GM23338 (cell line): ENCODE data around the gene TMEM163.

Source experiments
- CTCF ChIP-seq, 2 experiments: fragments of 200-600 bp in 1 of 2; sonication (generic) in 1 of 2; conservative IDR thresholded peaks; 2 replicates each; pipeline versions ENCODE4 v1.5.1 to v1.6.1; 2016 to 2017; ENCODE audit warnings: antibody characterized with exemption in 2 of 2, low read depth in 2 of 2, mild to moderate bottlenecking in 2 of 2, moderate library complexity in 1 of 2
- EZH2 ChIP-seq: fragments of 200-600 bp; sonication (generic); IDR thresholded peaks from one replicate; pipeline ENCODE4 v1.8.0; 2017; ENCODE audit warnings: antibody characterized with exemption, mild to moderate bottlenecking, low read depth; ENCODE audit not compliant: unreplicated experiment
- JUNB ChIP-seq: IDR thresholded peaks from one replicate; pipeline ENCODE4 v1.6.1; 2016; ENCODE audit warnings: antibody characterized with exemption; ENCODE audit not compliant: unreplicated experiment
- REST ChIP-seq: IDR thresholded peaks from one replicate; pipeline ENCODE4 v1.6.1; 2018; ENCODE audit warnings: antibody characterized with exemption; ENCODE audit not compliant: unreplicated experiment

DNA sequence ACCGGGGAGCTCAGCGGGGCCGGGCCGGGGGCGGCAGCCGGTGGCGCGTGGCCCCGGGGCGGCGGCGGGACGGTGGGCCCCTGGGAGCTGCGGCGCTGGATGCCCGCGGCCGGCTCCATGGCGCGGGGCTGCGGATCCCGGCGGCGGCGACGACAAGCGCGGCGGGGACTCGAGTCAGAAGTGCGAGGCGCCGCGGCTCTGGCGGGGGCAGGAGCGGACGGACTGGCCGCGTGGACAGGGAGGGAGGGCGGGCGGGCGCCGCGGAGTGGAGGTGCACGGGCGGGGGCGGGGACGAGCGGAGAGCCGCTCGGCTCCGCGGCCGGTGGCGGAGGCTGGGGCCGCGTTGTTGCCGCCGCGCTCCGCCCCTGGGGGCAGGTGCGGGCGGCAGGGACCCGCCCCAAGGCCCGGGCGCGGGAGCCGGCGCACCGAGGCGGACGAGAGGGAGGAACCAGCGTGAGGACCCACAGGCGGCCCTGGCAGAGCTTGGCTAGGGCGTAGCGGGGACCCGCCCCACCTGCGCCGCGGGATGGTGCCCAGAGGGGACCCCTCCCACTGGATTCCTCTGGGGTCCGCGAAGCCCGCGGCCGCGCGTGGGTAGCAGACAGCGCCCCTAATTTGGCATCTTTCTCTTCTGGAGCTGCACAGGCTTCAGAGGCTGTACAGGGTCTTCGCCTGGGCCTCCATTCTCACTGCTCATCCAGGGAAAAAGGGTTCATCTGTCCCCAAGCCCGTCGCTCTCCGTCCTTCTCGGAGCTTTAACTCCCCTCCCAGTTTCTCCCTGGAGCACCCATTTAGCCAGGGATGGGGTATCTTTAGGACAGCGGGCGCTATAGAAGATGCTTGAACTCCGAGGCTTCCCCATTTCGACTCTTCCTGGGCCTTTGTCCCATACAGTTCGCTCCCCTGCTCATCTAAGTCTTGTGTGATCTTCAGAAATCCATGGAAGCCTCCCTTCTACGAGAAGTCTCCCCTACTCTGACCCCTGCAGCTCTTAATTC is at the start of gene TMEM163:
- no peak for TF ChIP-seq CTCF (conservative IDR thresholded peaks at IDR 0.05; ENCODE audit: low read depth in 2 of 2)
- TF ChIP-seq EZH2 = peak; percentile 71
- no peak for TF ChIP-seq REST
- no peak for TF ChIP-seq JUNB
